Neural cell (in vitro differentiated cells): ENCODE data around the gene XAF1. TPM values are rescaled to one million over a fixed set of nuclear protein-coding genes. Genes with fewer than 3 reads are reported as not detected.

ENCODE experiments used
- H2AFZ ChIP-seq: fragments of 200-600, 300-800 bp; sonication (generic), shearing (Covaris generic); 2 replicates; pipeline ENCODE4 v1.6.0; 2014; ENCODE audit warnings: low read depth, mild to moderate bottlenecking, antibody characterized with exemption, low read length, moderate library complexity
- H3F3A ChIP-seq: fragments of 200-600 bp; shearing (Covaris generic); 2 replicates; pipeline ENCODE4 v1.6.1; 2016; ENCODE audit warnings: mild to moderate bottlenecking, moderate library complexity, mixed read lengths, antibody characterized with exemption, low read length; ENCODE audit not compliant: insufficient read depth, poor library complexity, severe bottlenecking
- H3K27ac ChIP-seq: fragments of 200-600, 300-800 bp; sonication (generic), shearing (Covaris generic); 2 replicates; pipeline ENCODE4 v1.5.1; 2014; ENCODE audit warnings: mild to moderate bottlenecking, low read length, moderate library complexity
- H3K27me3 ChIP-seq: fragments of 300-800, 200-600 bp; sonication (generic), shearing (Covaris generic); 2 replicates; pipeline ENCODE4 v1.6.0; 2014; ENCODE audit warnings: mild to moderate bottlenecking, low read depth, low read length, moderate library complexity; ENCODE audit not compliant: insufficient read depth
- H3K36me3 ChIP-seq: fragments of 300-800, 200-600 bp; sonication (generic), shearing (Covaris generic); 2 replicates; pipeline ENCODE4 v1.5.1; 2014; ENCODE audit warnings: mild to moderate bottlenecking, antibody characterized with exemption, low read length, moderate library complexity; ENCODE audit not compliant: insufficient read depth
- H3K4me2 ChIP-seq: fragments of 300-800, 200-600 bp; sonication (generic), shearing (Covaris generic); 2 replicates; pipeline ENCODE4 v1.6.0; 2014; ENCODE audit warnings: mild to moderate bottlenecking, low read length
- H3K4me3 ChIP-seq: fragments of 300-800, 200-600 bp; sonication (generic), shearing (Covaris generic); 2 replicates; pipeline ENCODE4 v1.5.1; 2014; ENCODE audit warnings: mild to moderate bottlenecking, low read length, moderate library complexity
- H3K79me2 ChIP-seq: fragments of 200-600 bp; shearing (Covaris generic); replicated peaks from 2 replicates; pipeline ENCODE4 v1.6.0; 2014; ENCODE audit warnings: mild to moderate bottlenecking, low read length, moderate library complexity; ENCODE audit not compliant: insufficient read depth
- H3K9ac ChIP-seq: fragments of 300-800, 200-600 bp; sonication (generic), shearing (Covaris generic); 2 replicates; pipeline ENCODE4 v1.6.1; 2016; ENCODE audit warnings: mild to moderate bottlenecking, low read length, mixed read lengths
- H3K9me2 ChIP-seq: fragments of 200-600 bp; shearing (Covaris generic); 2 replicates; pipeline ENCODE4 v1.6.1; 2016; ENCODE audit warnings: mild to moderate bottlenecking, low read length, mixed read lengths; ENCODE audit not compliant: insufficient read depth
- H3K9me3 ChIP-seq: fragments of 200-600, 300-800 bp; sonication (generic), shearing (Covaris generic); 2 replicates; pipeline ENCODE4 v1.6.1; 2016; ENCODE audit warnings: mild to moderate bottlenecking, mixed run types, low read length, moderate library complexity, mixed read lengths
- H4K20me1 ChIP-seq: fragments of 200-600 bp; shearing (Covaris generic); 2 replicates; pipeline ENCODE4 v1.6.1; 2016; ENCODE audit warnings: mild to moderate bottlenecking, mixed run types; ENCODE audit not compliant: insufficient read depth
- EP300 ChIP-seq: fragments of 450-650 bp; conservative IDR thresholded peaks from 2 replicates; pipeline ENCODE4 v1.6.1; 2014; ENCODE audit warnings: antibody characterized with exemption, mild to moderate bottlenecking, moderate library complexity; ENCODE audit not compliant: poor library complexity, severe bottlenecking
- EZH2 ChIP-seq: fragments of 200-600, 300-800 bp; shearing (Covaris generic), sonication (generic); IDR thresholded peaks from 2 replicates; pipeline ENCODE4 v1.6.1; 2014; ENCODE audit warnings: antibody characterized with exemption, low read length, borderline replicate concordance, mild to moderate bottlenecking; ENCODE audit not compliant: insufficient read depth, poor library complexity, severe bottlenecking
- MXI1 ChIP-seq: fragments of 450-650 bp; conservative IDR thresholded peaks from 2 replicates; pipeline ENCODE4 v1.6.1; 2014; ENCODE audit warnings: antibody characterized with exemption, mild to moderate bottlenecking; ENCODE audit not compliant: poor library complexity, severe bottlenecking
- POLR2AphosphoS5 ChIP-seq: IDR thresholded peaks from 2 replicates; pipeline ENCODE4 v1.6.1; 2012
- RAD21 ChIP-seq: fragments of 450-650 bp; conservative IDR thresholded peaks from 2 replicates; pipeline ENCODE4 v1.6.1; 2014; ENCODE audit warnings: antibody characterized with exemption, mild to moderate bottlenecking, moderate library complexity
- REST ChIP-seq: IDR thresholded peaks from 2 replicates; pipeline ENCODE4 v1.6.1; 2012; ENCODE audit warnings: borderline replicate concordance
- SMC3 ChIP-seq: fragments of 450-650 bp; conservative IDR thresholded peaks from 2 replicates; pipeline ENCODE4 v1.6.1; 2014; ENCODE audit warnings: antibody characterized with exemption, mild to moderate bottlenecking, moderate library complexity; ENCODE audit not compliant: poor library complexity
- TAF1 ChIP-seq: IDR thresholded peaks from 2 replicates; pipeline ENCODE4 v1.6.1; 2012; ENCODE audit warnings: low read depth
- polyA plus RNA-seq: library from polyadenylated mRNA; depleted of rRNA; stranded (reverse); fragments of >200 nt; gene quantifications from 2 replicates; pipeline ENCODE4 v1.2.3, GENCODE V29; 2014
- TF ChIP-seq, protein P1 (sequence below): fragments of 450-650 bp; IDR thresholded peaks from 2 replicates; pipeline ENCODE4 v1.5.1; 2014; ENCODE audit warnings: antibody characterized with exemption, mild to moderate bottlenecking, moderate library complexity; ENCODE audit not compliant: poor library complexity, severe bottlenecking

XAF1 gene
- polyA plus RNA-seq, 1 donor from 2014 or later: not detected

DNA sequence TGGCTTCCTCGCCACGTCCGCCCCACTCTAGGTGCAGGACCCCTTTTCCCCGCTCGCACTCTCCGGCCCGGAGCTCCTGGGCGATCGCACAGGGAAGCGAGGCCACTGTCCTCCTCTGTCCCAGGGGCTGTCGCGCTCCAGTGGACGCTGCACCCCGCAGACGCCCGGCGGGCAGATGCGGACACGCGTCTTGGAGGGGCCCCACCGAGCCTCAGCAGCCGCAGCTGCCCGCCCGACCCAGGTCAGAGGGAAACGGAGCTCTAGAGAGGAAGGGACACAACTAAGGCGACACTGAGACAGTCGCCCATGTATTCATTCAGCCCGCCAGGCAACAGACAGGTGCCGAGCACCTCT, 42.0 kb upstream of the XAF1 start:
- Histone ChIP-seq H3K36me3 (no peaks in the 10 kb centered on the region), H3K9ac (no peak overlapping the region), H4K20me1 (no peaks in the 10 kb centered on the region), H3K27ac (no peak overlapping the region), H3K9me3 (peaks cover 6% of the 10 kb centered on the region), H3K9me2 (no peaks in the 10 kb centered on the region), H2AFZ (no peak overlapping the region), H3K79me2 (no peaks in the 10 kb centered on the region), H3K4me3 (peak overlapping the region; percentile 60), H3K4me2 (no peak overlapping the region), H3K27me3 (peaks cover 34% of the 10 kb centered on the region), H3F3A (no peaks in the 10 kb centered on the region)
- TF ChIP-seq MXI1 (no peak), REST (no peak), EP300 (no peak), SMC3 (no peak), EZH2 (no peak), RAD21 (no peak), POLR2AphosphoS5 (no peak)
- TF ChIP-seq, protein P1, sequence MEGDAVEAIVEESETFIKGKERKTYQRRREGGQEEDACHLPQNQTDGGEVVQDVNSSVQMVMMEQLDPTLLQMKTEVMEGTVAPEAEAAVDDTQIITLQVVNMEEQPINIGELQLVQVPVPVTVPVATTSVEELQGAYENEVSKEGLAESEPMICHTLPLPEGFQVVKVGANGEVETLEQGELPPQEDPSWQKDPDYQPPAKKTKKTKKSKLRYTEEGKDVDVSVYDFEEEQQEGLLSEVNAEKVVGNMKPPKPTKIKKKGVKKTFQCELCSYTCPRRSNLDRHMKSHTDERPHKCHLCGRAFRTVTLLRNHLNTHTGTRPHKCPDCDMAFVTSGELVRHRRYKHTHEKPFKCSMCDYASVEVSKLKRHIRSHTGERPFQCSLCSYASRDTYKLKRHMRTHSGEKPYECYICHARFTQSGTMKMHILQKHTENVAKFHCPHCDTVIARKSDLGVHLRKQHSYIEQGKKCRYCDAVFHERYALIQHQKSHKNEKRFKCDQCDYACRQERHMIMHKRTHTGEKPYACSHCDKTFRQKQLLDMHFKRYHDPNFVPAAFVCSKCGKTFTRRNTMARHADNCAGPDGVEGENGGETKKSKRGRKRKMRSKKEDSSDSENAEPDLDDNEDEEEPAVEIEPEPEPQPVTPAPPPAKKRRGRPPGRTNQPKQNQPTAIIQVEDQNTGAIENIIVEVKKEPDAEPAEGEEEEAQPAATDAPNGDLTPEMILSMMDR: no peak

- Histone ChIP-seq H3K36me3 (no peaks in the 10 kb centered on the region), H3K9me2 (no peaks in the 10 kb centered on the region), H3K9ac (no peak overlapping the region), H3K4me3 (peak overlapping the region; percentile 60), H3K27ac (no peak overlapping the region), H2AFZ (no peak overlapping the region), H3K27me3 (peaks cover 34% of the 10 kb centered on the region), H3K79me2 (no peaks in the 10 kb centered on the region), H4K20me1 (no peaks in the 10 kb centered on the region), H3F3A (no peaks in the 10 kb centered on the region), H3K9me3 (peaks cover 6% of the 10 kb centered on the region), H3K4me2 (no peak overlapping the region)
- TF ChIP-seq POLR2AphosphoS5 (no peak), REST (no peak), EP300 (no peak), EZH2 (no peak), SMC3 (no peak), RAD21 (no peak), MXI1 (no peak), TAF1 (no peak)
- TF ChIP-seq, protein P1: no peak
Measured at GRCh38 chr17:6714315-6714874, 41.5 kb upstream of the XAF1 start.
